ENCODE data around the gene USP24. TPM values are rescaled to one million over a fixed set of nuclear protein-coding genes. Genes with fewer than 3 reads are reported as not detected.

Gene USP24
- polyA plus RNA-seq, 1 of the 3 experiments (the other 2 are of a cell fraction), result 8.1 TPM

DNA sequence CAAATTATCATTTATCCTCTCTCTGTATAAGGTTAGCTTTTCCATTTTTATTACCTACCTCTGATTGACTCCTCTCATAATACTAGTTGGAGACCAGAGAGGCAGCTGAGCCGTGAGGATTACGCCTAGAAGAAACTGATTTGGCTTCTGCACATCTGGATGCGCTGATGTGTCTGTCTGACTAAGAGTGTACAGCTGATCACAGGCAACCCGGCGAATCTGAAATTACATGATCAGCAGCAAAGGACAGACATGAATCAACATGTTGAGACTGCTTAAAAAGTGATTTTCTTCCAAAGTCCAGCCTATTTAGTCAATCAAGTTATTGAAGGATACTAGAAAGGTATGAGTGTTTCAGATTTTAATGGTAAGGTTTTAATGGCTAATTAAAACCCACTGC lies 94.6 kb downstream of the USP24 start:
- Histone ChIP-seq H3K27me3 (ENCODE audit: insufficient read depth) (no peaks in the 10 kb centered on the region), H3K4me2 (no peak overlapping the region), H3K79me2 (ENCODE audit: insufficient read depth) (peaks cover 4% of the 10 kb centered on the region; the same call in 1 of the 2 replicates), H3K4me1 (ENCODE audit: control insufficient read depth in 1 of 2, insufficient read depth in 2 of 2, low read depth in 1 of 2, low read length in 1 of 2) (no peaks in the 10 kb centered on the region), H3K9me2 (no peaks in the 10 kb centered on the region), H3K4me3 (ENCODE audit: low read depth in 2 of 2, low read length in 1 of 2) (no peak overlapping the region), H3K9me3 (no peaks in the 10 kb centered on the region), H3F3A (replicated peaks; ENCODE audit: insufficient read depth) (peaks cover 6% of the 10 kb centered on the region), H3K9ac (no peak overlapping the region), H3K36me3 (replicated peaks in 1 of 2; ENCODE audit: control insufficient read depth in 1 of 2, insufficient read depth in 2 of 2, low read length in 1 of 2) (peaks cover 83 to 84% of the 10 kb centered on the region in 2 experiments), H4K20me1 (ENCODE audit: insufficient read depth) (no peaks in the 10 kb centered on the region), H3K27ac (ENCODE audit: low read depth in 2 of 2, low read length in 1 of 2) (no peak overlapping the region), H2AFZ (ENCODE audit: low read depth) (no peak overlapping the region)
- WGBS (ENCODE audit: low lambda C conversion rate), result 95% methylated on average over 5 of the region's 5 CpGs
- no peak for TF ChIP-seq CHD2 (IDR thresholded peaks at IDR 0.05; ENCODE audit: low read length, partially characterized antibody)
- no peak for TF ChIP-seq MAX (IDR thresholded peaks at IDR 0.05; ENCODE audit: low read depth)
- no peak for TF ChIP-seq ELF1 (IDR thresholded peaks at IDR 0.05)
- no peak for TF ChIP-seq TCF12 (IDR thresholded peaks at IDR 0.05)
- no peak for TF ChIP-seq NRF1 (IDR thresholded peaks at IDR 0.05; ENCODE audit: low read depth, low read length)
- no peak for TF ChIP-seq MEF2A (IDR thresholded peaks at IDR 0.05; ENCODE audit: borderline replicate concordance, low read depth)
- TF ChIP-seq GABPA (IDR thresholded peaks at IDR 0.05; ENCODE audit: low read depth), result no peak
- no peak for TF ChIP-seq MXI1 (IDR thresholded peaks at IDR 0.05; ENCODE audit: low read depth, low read length)
- no peak for TF ChIP-seq FOXM1 (IDR thresholded peaks at IDR 0.05; ENCODE audit: low read depth)
- TF ChIP-seq, protein P1, sequence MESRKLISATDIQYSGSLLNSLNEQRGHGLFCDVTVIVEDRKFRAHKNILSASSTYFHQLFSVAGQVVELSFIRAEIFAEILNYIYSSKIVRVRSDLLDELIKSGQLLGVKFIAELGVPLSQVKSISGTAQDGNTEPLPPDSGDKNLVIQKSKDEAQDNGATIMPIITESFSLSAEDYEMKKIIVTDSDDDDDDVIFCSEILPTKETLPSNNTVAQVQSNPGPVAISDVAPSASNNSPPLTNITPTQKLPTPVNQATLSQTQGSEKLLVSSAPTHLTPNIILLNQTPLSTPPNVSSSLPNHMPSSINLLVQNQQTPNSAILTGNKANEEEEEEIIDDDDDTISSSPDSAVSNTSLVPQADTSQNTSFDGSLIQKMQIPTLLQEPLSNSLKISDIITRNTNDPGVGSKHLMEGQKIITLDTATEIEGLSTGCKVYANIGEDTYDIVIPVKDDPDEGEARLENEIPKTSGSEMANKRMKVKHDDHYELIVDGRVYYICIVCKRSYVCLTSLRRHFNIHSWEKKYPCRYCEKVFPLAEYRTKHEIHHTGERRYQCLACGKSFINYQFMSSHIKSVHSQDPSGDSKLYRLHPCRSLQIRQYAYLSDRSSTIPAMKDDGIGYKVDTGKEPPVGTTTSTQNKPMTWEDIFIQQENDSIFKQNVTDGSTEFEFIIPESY (IDR thresholded peaks at IDR 0.05; ENCODE audit: borderline replicate concordance, low read depth), result no peak
- no peak for TF ChIP-seq RFX5 (IDR thresholded peaks at IDR 0.05; ENCODE audit: low read length)
- TF ChIP-seq FOXJ3 (CRISPR knock-in tag; IDR thresholded peaks at IDR 0.05), result no peak
- no peak for TF ChIP-seq RCOR1 (IDR thresholded peaks at IDR 0.05; ENCODE audit: low read length)
- no peak for TF ChIP-seq GATA2 (CRISPR knock-in tag; IDR thresholded peaks at IDR 0.05)
- CTCF ChIA-PET, result interaction anchor here (0.7 to 2.9 kb wide), 5 partner anchors 9 to 157 kb away, joined by 3 to 6 read pairs (median 3); no protein-coding TSS in a partner anchor
- POLR2A ChIA-PET, result no interaction called here
- no peak for DNase-seq

DNA sequence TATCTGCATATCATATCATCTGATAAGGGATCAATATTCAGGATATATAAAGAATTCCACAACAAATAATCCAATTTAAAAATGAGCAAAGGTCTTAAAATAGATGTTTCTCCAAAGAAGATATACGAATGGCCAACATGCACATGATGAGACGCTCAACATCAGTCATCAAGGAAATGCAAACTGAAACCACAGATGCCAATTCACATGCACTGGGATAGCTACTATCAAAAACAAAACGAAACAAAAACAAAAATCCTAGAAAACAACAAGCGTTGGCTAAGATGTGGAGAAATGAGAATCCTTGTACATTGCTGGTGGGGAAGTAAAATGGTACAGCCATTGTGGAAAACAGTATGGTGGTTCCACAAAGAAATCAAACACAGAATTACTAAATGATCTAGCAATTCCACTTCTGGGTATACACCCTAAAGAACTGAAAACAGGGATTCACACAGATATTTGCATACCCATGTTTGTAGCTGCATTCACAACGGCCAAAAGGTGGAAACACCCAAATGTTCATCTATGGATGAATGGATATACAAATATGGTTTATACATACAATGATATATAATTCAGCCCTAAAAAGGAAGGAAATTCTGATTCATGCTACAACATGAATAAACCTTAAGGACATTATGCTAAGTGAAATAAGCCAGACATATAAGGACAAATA lies 96.4 kb downstream of the USP24 start:
- CTCF ChIA-PET, result interaction anchor here (2.9 kb wide), 1 partner anchor 47 kb away, joined by 6 read pairs; no protein-coding TSS in a partner anchor
- TF ChIP-seq, protein P2, sequence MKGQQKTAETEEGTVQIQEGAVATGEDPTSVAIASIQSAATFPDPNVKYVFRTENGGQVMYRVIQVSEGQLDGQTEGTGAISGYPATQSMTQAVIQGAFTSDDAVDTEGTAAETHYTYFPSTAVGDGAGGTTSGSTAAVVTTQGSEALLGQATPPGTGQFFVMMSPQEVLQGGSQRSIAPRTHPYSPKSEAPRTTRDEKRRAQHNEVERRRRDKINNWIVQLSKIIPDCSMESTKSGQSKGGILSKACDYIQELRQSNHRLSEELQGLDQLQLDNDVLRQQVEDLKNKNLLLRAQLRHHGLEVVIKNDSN (IDR thresholded peaks at IDR 0.05; ENCODE audit: borderline replicate concordance, low read depth), result no peak
- no peak for TF ChIP-seq RAD21 (IDR thresholded peaks at IDR 0.05; ENCODE audit: low read length)
- TF ChIP-seq MEF2A (IDR thresholded peaks at IDR 0.05; ENCODE audit: borderline replicate concordance, low read depth), result no peak
- TF ChIP-seq EP300 (IDR thresholded peaks at IDR 0.05; ENCODE audit: borderline replicate concordance in 1 of 2, low read depth in 1 of 2, low read length in 1 of 2), result no peak
- TF ChIP-seq GATA2 (CRISPR knock-in tag; IDR thresholded peaks at IDR 0.05), result no peak
- no peak for TF ChIP-seq FOSL2 (IDR thresholded peaks at IDR 0.05; ENCODE audit: borderline replicate concordance, low read depth)
- TF ChIP-seq TAF1 (IDR thresholded peaks at IDR 0.05; ENCODE audit: borderline replicate concordance, low read depth, low read length), result no peak
- no peak for TF ChIP-seq CTCF (IDR thresholded peaks at IDR 0.05)
- TF ChIP-seq TEAD4 (IDR thresholded peaks at IDR 0.05; ENCODE audit: borderline replicate concordance, insufficient read depth), result no peak
- TF ChIP-seq POLR2AphosphoS5 (IDR thresholded peaks at IDR 0.05; ENCODE audit: low read depth, low read length), result no peak
- TF ChIP-seq JUND (IDR thresholded peaks at IDR 0.05), result no peak

More for the DNA sequence above, 96.4 kb downstream of the USP24 start:
- Histone ChIP-seq H3K4me3 (ENCODE audit: low read depth in 2 of 2, low read length in 1 of 2) (no peak overlapping the region), H3K4me2 (no peak overlapping the region), H2AFZ (ENCODE audit: low read depth) (no peak overlapping the region), H3K36me3 (replicated peaks in 1 of 2; ENCODE audit: control insufficient read depth in 1 of 2, insufficient read depth in 2 of 2, low read length in 1 of 2) (peaks cover 67 to 78% of the 10 kb centered on the region in 2 experiments), H3K27me3 (ENCODE audit: insufficient read depth) (no peaks in the 10 kb centered on the region), H4K20me1 (ENCODE audit: insufficient read depth) (no peaks in the 10 kb centered on the region), H3K9ac (no peak overlapping the region), H3K27ac (ENCODE audit: low read depth in 2 of 2, low read length in 1 of 2) (no peak overlapping the region), H3K9me2 (no peaks in the 10 kb centered on the region), H3K79me2 (ENCODE audit: insufficient read depth) (peaks cover 4% of the 10 kb centered on the region; the same call in 1 of the 2 replicates), H3K4me1 (ENCODE audit: control insufficient read depth in 1 of 2, insufficient read depth in 2 of 2, low read depth in 1 of 2, low read length in 1 of 2) (no peaks in the 10 kb centered on the region), H3F3A (replicated peaks; ENCODE audit: insufficient read depth) (peaks cover 6% of the 10 kb centered on the region), H3K9me3 (no peaks in the 10 kb centered on the region)
- WGBS (ENCODE audit: low lambda C conversion rate), result 94% methylated on average over 5 of the region's 5 CpGs
- POLR2A ChIA-PET, result no interaction called here
- DNase-seq, result no peak
